SHP77 treated with DMSO at 0.1 percent for 48 hours (cell line): Measurements from ENCODE around the gene DGKD.

Source experiments
- DNase-seq: peaks from one replicate; lab custom pipeline; 2025; lab: John Stamatoyannopoulos, UW

Gene DGKD

DNA sequence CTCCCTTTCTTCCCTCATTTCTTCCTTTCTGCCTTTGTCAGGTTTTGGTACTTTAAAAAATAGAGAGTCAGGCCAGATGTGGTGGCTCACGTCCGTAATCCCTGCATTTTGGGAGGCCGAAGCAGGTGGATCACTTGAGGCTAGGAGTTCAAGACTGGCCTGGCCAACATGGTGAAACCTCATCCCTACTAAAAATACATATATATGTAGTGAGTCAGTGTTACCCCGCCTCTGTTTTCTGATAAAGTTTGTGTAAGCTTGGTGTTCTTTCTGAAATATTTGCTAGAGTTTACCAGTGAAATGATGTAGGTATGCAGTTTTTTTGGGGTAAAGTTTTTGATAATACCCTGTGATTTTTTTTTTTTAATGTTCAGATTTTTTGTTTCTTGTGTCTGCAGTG lies 58.8 kb downstream of the DGKD start:
- no peak for DNase-seq

DNA sequence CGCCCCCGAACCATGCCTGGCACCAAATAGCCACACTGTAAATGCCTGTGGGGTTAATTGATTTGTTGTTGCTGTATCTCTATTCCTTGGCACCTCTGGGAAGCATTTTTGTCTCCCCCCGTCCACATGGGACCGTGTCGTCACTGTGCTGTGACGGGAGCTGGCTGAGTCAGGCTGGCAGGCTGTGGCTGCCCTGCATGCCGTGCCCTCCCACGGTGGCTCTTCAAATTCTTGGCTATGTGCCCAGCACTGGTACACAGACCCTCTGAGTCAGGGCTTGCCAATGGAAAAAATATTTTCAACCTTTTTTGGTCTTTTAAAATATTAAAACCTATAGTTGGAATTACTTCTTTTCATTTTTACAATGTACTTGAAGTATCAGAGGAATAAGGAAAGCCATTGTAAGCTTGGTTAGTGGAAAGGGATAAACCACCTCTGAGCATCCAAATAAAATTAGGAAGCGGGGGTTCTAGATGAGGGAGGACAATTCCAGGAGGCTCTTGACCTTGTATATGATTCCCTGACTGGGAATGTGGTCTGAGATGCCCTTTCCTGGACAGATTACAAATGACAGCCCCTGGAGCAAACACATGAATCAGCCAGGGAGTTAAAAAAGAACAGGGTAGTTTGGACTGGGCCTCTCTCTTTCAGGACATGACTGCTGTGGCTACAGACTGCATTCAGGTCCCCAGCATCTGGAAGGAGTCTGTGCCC lies 59.4 kb downstream of the DGKD start:
- peak; percentile 43 for DNase-seq

DNA sequence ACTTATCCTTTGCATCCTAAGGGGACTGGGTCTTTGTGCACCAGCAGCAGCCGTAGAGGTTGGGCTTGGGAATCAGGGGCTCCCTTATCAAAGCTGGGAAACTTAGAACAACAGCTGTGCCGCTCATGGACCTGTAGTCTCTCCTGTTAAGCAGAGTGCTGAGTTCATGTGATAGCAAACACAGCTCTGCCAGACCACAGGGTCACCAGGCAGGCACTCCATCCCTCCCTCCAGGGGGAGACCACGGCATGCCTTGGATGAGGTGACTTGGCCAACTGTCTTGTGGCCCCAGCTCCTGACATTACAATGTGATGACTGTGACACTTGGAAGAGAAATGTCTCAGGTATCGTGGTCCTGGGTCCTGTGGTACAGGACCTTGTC lies 60.0 kb downstream of the DGKD start:
- DNase-seq: no peak

DNA sequence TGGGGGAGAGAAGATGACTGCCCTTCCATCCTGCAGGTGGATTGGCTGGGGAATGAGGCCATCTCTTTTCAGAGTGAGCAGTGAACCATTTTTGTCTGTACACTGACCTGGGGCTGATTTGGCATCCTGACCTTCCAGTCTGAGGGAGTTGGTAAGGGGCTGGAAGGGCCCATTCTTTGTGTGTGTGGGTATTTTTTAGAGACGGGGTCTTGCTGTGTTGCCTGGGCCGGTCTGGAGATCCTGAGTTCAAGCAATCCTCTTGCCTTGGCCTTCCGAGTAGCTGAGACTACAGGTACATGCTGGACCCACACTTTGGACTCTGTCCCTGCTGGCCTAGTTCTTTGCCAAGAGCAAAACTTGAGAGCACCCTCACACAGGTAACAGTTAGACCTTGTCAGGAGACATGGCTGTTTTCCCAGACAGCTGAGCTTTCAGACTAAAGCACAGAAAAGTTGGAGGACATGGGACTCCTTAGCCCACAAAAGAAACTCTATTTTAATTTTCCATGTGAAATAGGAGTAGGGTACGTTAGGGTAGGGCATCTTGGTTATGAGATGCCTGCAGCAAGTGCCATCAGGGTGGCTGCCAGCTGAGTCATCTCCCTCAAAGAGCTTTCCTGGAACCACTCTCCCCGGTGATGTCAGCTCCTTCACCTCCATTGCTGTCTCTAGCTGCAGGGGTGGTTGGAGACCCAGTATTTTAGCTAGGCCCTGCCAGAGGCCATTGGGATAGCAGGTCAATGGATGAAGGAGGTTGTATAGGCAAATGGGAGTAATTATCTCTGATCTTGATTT lies 60.7 kb downstream of the DGKD start:
- DNase-seq: no peak

DNA sequence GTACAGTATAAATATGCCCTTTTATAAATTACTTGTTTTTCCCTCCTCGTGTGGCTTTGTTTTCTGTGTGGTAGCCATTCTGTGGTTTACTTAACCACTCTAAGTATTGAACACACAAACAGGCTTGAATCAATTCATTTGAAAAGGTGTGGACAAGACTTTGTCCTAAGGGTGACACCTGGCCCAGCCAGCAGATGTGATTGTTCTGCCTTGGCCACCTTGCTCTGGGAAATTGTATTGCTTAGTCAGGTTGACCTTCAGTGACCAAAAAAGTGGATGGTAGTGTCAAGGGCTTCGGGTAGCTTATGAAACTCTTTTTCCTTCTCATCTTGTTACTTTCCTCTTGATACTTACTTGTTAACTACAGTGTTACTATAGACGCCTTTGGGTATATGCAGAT lies 61.9 kb downstream of the DGKD start:
- DNase-seq: no peak

DNA sequence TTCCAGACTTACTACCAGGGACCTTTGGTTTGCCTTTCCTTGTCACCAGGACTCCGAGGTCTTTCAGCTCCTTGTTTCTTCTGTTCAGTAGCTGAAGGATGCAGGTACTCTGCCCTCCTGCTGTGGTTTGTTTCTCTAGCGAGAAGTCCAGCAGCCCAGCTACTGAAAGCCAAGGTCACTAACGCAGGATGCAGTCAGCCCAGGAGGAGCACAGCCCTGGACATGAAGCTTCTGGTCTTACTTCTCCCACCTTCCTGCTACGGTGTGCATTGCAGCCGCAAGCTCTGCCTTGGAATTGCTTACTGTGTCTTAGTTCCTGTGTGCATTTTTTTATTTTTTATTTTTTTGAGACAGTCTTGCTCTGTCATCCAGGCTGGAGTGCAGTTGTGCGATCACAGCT lies 62.4 kb downstream of the DGKD start:
- no peak for DNase-seq

DNA sequence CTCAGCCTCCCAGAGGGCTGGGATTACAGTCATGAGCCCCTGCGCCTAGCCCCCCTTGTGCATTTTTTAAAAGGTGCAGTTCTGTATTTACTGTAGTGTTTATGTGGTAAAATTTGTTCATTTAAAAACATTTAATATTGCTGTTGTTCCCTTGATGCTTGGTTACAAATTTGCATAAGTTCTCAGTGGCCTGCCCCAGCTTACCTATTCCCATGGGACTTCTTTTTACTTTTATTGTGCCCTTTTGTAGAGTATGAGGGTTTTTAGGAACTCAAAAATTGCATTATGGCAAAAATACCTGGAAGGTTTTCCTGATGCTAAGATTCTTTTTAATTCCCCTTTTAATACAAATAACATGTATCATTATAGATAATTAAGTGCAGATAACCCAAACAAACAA lies 63.0 kb downstream of the DGKD start:
- no peak for DNase-seq

DNA sequence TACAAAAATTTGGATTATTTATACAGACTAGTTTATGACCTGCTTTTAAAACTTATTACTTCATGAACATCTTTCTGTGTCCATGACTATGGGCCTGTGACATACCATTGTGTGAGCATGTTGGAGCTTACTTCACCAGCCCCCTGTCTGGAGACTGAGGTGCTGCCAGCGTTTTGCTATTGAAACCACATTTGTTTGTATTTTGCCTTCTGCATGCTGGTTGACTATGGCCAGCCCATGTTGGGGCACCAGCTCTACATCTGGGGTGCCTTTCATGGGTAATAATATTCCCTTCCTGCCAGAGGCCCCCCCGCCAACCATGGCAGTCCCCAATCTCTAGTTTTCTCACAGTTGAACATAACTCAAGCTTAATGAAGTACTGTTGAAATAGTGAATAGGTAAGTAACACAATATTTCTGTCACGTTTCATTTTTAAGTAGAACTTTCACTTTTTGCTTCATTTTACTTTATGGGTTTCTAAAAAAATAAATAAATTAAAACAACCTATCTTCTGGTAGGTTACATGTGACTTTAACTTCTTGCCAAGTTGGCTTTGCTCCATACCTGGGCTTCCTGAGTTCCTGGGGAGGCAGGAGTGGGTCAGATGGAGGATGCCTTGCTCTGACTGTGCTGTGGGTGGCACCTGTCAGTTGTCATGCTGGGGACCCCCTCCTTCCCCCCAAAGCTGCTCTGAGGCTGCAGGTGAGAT lies 63.9 kb downstream of the DGKD start:
- DNase-seq: no peak

DNA sequence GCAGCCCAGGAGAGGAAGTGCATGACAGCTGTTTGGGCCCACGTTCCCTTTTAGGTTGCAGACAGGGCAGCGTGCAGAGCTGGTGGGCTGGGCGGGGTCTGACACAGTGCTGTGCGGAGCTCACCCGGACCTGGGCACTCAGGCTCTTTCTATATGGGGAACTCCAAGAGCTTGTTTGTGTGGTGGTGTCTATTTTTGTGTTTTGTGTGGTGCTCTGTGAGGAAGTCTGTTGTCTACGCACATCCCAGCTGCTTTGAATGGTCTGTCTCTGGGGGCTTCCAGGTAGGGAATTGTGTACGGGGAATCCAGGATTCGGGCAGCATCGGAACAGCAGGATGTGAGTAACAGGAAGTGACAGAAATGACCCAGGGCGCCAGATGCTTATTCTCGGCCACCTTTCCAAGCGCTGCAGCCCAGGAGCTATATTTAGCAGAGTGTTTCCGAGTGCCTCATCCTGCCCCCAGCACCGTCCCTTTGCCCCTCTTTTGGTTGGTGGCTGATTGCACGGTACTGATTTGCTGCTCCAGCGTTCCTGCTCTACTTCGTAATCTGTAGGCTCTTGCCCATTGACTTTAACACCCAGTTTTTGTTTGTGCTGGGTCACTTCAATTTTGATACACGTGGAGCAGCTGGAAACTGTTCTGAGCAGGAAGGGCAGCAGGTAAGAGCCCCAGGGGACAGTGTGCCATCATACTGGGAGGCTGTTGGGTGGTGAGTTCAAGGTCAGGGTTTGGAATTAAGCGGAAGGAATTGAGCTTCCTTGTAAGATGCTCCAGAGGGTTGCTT lies 64.7 kb downstream of the DGKD start:
- peak; percentile 76 for DNase-seq

DNA sequence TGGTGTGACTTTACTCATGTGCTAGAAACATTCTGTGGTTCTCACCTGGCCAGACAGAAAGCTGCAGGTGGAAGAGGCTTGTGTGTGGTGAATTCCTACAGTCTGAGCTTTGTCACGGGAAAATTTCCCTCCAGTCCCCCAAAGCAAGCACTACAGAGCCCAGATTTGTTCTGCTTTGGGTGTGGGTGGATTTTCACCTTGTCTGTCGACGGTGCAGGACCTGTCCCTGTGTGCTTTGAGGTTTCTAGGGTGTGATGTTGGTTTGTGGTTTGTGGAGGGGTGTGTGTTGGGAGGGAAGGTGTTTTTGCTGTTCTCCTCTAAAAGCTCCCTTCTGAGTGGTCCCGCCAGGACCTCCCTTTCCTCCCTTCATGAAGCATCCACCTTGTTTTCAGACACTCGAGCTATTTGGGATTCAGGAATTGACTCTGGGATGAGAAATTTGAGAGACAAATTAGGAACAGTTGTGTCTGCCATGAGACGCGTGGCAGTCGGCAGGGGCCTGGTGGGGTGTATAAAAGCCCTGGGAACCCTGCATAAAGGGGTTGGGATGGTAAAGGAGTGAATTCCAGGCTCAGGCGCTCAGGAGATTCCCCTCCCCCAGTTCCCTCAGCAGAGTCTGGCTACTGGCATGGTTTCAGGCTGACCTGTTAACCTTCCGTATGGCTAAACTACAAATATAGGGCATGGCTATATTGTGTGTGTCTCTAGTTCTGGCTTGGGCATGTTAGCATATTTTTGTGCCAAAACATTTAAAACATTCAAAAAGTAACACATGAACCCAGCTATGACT lies 65.5 kb downstream of the DGKD start:
- no peak for DNase-seq

DNA sequence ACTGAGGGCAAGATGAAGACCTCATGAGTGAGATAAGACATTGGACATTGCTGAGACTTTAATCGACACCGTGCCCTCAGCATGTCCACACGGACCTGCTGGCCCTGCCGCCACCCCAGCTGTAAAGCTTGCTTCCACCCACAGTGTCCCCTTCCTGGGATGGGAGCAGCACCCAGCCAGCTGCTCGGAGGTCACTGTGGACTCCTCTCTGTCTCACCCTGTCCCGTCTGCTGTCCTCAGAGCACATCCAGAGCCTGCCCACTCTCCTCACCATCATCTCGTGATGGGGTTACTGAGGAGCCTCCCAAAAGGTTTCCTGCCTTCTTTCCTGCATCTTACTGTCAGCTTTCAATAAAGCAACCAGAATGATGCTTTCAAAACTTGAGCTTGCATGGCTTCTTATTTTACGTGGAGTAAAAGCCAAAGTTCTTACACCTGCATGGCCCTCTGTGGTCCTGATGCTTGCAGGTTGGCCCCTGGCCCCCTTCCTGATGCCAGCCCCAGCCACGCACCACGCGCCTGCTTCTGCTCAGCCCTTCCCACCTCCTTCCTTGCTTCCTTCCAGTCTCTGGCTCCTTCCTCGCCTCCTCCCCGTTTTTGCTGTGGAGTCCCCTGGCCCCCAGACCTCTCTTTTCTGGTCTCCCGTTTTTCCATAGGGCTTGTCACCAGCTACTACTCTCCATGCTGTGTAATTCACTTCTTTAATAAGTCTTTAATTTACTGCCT lies 67.0 kb downstream of the DGKD start:
- DNase-seq: no peak

DNA sequence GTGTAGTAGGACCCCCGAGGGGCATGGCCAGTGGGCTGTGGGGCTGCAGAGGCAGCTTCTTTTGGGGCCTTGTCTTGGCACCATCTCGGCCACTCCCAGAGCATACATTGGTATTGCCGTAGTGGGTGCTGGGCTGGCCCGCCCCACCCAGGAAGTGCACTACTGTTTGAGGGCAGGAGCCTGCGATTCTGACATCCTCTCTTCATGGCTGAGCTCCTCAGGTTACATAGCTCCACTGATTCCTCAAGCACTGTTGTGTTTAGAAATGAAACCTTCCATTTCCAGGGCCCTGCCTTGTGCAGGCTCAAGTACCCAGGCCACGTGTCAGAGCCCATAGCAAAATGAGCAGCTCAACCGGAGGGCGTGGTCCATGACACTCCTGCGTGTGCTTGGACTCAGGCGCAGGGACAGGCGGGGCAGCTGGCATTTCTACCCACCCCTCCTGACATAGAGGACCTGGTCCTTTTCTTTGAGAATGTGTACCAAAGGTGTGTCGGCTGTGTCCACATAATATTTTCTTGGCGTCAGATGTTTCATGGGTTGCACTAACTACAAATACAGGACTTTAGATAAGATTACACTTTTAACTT lies 67.9 kb downstream of the DGKD start:
- peak; percentile 46 for DNase-seq

DNA sequence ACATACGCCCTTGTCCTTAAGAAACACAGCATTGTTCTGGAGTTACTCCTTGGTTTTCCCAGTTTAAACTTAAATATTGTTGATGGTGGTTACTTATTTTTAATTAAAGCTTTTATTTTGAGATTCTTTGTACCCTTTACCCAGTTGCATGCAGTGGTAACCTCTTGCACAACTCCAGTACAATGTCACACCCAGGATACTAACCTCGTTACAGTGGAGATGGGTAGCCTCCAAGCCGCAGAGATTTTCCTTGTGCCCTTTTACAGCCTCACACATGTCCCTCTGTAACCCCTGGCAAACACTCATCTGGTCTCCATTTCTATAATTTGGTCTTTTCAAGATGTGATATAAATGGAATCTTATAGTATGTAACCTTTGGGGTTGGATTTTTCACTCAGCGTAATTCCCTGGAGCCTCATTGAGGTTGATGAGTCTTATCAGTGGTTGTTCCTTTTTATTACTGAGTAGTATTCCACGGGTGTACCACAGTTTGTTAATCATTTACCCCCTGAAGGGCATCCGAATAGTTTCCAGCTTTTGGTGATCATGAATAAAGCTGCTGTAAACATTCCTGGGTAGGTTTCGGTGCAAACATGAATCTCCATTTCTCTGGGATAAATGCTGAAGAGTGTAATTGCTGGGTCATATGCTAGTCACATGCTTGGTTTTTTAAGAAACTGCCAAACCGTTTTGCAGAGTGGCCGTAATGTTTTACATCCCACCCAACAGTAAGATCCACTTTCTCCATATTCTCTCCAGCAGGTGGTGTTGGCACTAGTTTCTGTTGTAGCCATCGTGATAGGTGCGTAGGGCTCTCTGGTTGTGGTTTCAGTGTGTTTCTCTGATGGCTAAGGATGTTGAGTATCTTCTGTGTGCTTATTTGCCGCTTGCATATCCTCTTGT lies 68.6 kb downstream of the DGKD start:
- DNase-seq: no peak

DNA sequence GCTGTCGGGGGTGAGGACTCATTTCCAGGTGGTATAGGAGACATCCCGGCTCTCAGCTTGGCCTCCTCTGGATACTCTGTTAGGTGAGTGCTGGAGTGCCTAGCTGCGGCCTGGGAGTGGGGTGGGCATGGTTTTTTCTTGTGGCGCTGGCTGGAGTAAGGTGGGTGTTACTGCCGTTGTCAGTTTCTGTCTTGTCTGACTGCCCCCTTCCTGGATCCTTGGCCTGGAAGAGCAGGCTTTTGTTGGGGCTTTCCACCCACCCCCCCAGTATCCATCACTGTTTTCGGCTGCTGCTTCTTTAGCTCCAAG lies 69.2 kb downstream of the DGKD start:
- DNase-seq: no peak

DNA sequence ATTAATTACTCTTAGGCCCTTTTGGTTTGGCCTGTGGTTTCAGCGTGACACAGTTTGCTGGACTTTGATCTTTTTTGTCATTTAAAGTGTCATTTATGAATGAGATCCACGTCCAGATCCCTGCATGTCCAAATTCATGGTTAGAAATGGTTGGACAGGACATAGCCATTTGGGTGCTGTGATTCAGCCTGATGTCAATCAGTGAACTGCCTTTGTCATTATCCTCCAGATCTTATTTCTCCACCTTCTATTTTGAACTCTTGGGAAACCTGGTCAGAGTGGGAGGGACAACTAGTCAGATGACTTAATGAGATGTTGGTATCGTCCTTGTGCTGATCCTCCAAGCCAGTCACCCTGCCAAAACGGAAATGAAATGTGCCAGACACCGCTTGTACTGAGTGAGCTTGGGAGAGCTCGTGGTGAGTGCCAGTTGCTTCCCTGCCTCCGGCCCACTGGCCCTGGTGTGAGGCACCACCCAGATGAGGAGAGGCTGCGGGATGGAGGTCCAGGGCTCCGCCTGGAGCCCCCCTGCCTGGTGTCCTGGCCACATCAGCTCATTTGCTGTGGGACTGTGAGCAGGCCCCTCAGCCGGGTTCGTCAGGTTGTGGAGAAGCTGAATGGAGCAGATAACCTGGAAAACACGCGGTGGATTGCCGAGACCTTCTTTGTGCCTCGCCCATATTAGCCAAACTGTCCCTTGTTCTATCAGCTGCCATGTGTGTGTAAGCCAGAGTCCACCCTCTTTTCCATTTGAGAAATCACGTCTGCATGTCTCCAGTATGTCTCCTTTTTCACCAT lies 70.1 kb downstream of the DGKD start:
- no peak for DNase-seq

DNA sequence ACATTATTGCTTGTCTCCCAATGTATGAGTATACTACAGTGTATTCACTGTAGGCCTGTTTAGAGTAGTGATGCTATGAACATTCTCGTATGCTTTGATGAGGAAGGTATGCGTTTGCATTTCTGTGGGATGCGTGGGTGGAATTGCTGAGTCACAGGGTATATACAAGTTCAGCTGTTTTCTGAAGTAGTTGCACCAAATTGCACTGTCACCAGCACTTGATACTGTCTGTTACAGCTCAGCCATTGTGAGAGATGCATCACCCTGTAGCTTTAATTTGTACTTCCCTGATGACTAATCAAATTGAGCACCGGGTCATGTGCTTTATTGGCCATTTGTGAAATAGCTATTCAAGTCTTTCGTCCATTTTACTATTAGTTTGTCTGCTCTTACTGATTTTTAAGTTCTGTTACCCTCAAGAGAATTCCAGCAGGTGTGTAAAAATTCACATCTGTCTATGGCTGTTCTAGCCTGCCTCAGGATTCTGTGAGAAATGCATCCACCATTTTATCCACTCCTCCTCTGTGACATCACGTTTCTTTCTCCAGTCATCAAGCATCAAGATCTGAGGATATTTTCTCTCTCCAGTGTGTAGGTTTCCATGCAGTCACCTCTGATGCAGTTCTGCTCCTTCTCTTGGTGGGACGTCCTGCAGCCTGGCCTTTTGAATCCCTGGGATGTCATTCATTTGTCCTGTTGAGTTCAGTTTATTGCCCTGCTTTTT lies 72.5 kb downstream of the DGKD start:
- no peak for DNase-seq

DNA sequence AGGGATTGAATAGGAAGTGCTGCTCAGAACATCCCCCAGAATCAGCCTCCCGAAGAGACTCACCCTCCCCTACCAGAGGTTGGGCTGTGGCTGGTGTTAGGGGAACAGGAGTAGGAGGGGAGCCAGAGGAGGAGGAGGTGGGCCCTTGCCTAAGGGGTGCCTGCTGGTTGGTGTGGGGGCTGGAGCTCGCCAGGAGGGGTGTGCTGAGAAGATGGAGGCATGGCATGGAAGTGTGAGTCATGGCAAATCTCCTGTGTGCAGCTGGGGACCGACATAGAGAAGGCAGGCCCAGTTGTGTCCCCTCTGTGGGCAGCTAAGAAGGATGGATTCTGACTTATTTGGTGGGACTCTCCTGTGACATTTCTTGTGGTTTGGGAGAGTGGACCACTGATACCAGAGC lies 73.7 kb downstream of the DGKD start:
- no peak for DNase-seq

DNA sequence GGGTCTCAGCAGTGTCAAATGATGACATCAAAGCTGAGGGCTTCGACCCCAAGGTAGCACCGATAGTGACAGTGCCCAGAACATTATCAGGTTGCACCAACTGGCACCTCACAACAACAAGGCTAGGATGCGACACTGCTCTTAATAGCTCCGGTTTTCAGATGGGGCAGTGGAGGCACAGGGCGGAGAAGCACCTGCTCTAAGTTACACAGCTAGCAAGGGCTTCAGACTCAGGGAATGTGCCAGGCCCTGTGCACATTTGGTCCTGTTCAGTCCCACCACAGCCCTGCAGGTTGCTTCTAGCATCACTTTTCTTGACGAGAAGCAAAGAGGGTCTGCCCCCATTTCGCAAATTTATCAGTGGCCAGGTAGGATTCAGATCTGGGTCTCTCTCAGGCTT lies 74.1 kb downstream of the DGKD start:
- no peak for DNase-seq
